Thyroid gland (tissue), 4 donors: ENCODE data around the gene TOP1.

Experiments
- POLR2A ChIP-seq, 2 donors: fragments of 450-650 bp; IDR thresholded peaks; one replicate each; pipeline ENCODE4 v1.6.1; 2017; ENCODE audit warnings: antibody characterized with exemption in 2 of 2, mild to moderate bottlenecking in 2 of 2, moderate library complexity in 1 of 2
- TF ChIP-seq, protein P1 (sequence below), 6 experiments: fragments of 200-600 bp in 3 of 6; fragments of 450-650 bp in 3 of 6; sonication (generic) in 3 of 6; IDR thresholded peaks; one replicate each; pipeline ENCODE4 v1.5.1; 2016 to 2019; ENCODE audit warnings: antibody characterized with exemption in 6 of 6, mild to moderate bottlenecking in 2 of 6, inconsistent platforms in 1 of 6, moderate library complexity in 1 of 6

DNA sequence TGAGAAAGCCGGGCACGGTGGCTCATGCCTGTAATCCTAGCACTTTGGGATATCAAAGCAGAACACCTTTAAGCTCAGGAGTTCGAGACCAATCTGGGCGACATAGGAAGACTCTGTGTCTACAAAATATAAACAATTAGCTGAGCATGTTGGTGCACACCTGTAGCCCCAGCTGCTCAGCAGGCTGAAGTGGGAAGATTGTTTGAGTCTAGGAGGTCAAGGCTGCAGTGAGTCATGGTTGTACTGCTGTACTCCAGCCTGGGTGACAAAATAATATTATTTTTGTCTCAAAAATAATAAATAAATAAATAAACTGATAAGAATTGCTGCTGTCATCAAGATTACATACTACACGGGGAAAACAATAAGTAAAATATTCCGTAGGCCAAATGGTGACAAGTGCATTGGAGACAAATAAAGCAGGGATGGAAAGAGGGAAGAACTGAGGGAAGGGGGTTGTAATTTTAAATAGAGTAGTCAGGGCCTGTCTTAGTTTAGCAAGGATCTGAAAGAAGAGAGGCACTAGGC is 14.0 kb upstream of the TOP1 start:
- TF ChIP-seq, protein P1, sequence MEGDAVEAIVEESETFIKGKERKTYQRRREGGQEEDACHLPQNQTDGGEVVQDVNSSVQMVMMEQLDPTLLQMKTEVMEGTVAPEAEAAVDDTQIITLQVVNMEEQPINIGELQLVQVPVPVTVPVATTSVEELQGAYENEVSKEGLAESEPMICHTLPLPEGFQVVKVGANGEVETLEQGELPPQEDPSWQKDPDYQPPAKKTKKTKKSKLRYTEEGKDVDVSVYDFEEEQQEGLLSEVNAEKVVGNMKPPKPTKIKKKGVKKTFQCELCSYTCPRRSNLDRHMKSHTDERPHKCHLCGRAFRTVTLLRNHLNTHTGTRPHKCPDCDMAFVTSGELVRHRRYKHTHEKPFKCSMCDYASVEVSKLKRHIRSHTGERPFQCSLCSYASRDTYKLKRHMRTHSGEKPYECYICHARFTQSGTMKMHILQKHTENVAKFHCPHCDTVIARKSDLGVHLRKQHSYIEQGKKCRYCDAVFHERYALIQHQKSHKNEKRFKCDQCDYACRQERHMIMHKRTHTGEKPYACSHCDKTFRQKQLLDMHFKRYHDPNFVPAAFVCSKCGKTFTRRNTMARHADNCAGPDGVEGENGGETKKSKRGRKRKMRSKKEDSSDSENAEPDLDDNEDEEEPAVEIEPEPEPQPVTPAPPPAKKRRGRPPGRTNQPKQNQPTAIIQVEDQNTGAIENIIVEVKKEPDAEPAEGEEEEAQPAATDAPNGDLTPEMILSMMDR (IDR thresholded peaks at IDR 0.05): no peak
- no peak for TF ChIP-seq POLR2A (IDR thresholded peaks at IDR 0.05)
